Upper lobe of left lung (tissue), 6 donors: Measurements from ENCODE around the gene CNTLN. TPM values are rescaled to one million over a fixed set of nuclear protein-coding genes. Genes with fewer than 3 reads are reported as not detected.
"Not testable (repeated sequence)": the region's sequence is repeated elsewhere in the genome, so short reads cannot be mapped to it uniquely, and the experiment has no call there.

ENCODE experiments used
- ATAC-seq, 2 donors: fragments of 200-7000 bp; cut with Tn5 transposase; one replicate each; pipeline ENCODE4 v1.9.1; 2022; ENCODE audit warnings: mild to moderate bottlenecking in 2 of 2, moderate library complexity in 2 of 2; ENCODE audit not compliant: low FRiP score in 2 of 2
- DNase-seq, 2 donors: peaks; one replicate each; pipeline ENCODE4 v3.0.0-alpha.2; 2019 to 2020
- H3K27ac ChIP-seq, 4 donors: fragments of 200-600 bp; sonication (generic); one replicate each; pipeline ENCODE4 v1.5.1; 2016 to 2019
- H3K27me3 ChIP-seq, 4 donors: fragments of 200-600 bp; sonication (generic); one replicate each; pipeline ENCODE4 v1.5.1; 2017 to 2019
- H3K36me3 ChIP-seq, 4 donors: fragments of 200-600 bp; sonication (generic); one replicate each; pipeline ENCODE4 v1.5.1; 2016 to 2019
- H3K4me1 ChIP-seq, 4 donors: fragments of 200-600 bp; sonication (generic); one replicate each; pipeline ENCODE4 v1.5.1; 2018 to 2019
- H3K4me3 ChIP-seq, 4 donors: fragments of 200-600 bp; sonication (generic); one replicate each; pipeline ENCODE4 v1.5.1; 2017 to 2019; ENCODE audit warnings: mild to moderate bottlenecking in 2 of 4, moderate library complexity in 1 of 4
- H3K9me3 ChIP-seq, 4 donors: fragments of 200-600 bp; sonication (generic); one replicate each; pipeline ENCODE4 v1.5.1; 2018 to 2019
- EP300 ChIP-seq, 4 donors: sonication (generic); formaldehyde crosslinking; IDR thresholded peaks; one replicate each; pipeline ENCODE4 v1.5.1; 2017; ENCODE audit warnings: antibody characterized with exemption in 4 of 4, control low read depth in 2 of 4
- POLR2A ChIP-seq, 4 donors: fragments of 450-650 bp; IDR thresholded peaks; one replicate each; pipeline ENCODE4 v1.5.1; 2016 to 2017; ENCODE audit warnings: antibody characterized with exemption in 4 of 4, mild to moderate bottlenecking in 2 of 4
- POLR2AphosphoS5 ChIP-seq, 2 donors: sonication (generic); formaldehyde crosslinking; IDR thresholded peaks; one replicate each; pipeline ENCODE4 v1.5.1; 2017; ENCODE audit warnings: antibody characterized with exemption in 2 of 2
- WGBS, 2 donors: methylation state at CpG; one replicate each; pipeline ENCODE4 v1.1.5; 2017 to 2018; 5-methylcytosine and 5-hydroxymethylcytosine counted together
- total RNA-seq, 6 donors: library from RNA; depleted of rRNA in 4 of 6; stranded (reverse); fragments of >200 nt in 4 of 6; gene quantifications; one replicate each; pipeline versions ENCODE4 v1.1.0 to v1.2.1, GENCODE V29; 2016 to 2021
- TF ChIP-seq, protein P1 (sequence below), 6 experiments: fragments of 450-650 bp in 4 of 6; fragments of 200-600 bp in 2 of 6; sonication (generic) in 2 of 6; IDR thresholded peaks; one replicate each; pipeline ENCODE4 v1.5.1; 2016 to 2019; ENCODE audit warnings: antibody characterized with exemption in 6 of 6
- donor health status: DM: no; HTN: no; CAD: no; lungs with moderate emphysema.
- donor health status: DM: no; HTN: yes; CAD: no; lungs with severe emphysema.

CNTLN gene
- total RNA-seq, 6 donors from 2014 or later: 5.5 to 58.7 (median 8.4) TPM

DNA sequence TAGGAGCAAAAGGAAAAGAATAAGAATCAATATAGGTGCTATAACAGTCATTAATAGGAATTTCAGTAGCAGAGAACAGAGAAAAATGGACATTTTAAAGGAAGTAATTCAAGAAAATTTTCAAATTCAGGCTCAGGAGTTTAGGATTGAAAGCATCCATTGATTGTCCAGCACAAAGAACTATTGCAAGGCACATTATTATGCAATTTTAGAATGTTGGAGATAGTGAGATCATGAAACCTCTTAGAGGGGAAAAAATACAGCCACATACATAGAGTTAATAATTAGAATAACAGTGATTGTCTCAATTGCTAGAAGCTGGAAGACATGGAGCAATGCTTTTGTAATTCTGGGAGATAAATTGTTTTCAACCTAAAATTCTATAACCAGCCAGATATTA lies 31.5 kb downstream of the CNTLN start:
- H3K9me3 ChIP-seq: peaks cover 0 to 6% (median 0%) of the 10 kb centered on the region in 4 donors
- no peak for ATAC-seq
- no peak overlapping the region for H3K27ac ChIP-seq
- no peaks in the 10 kb centered on the region for H3K36me3 ChIP-seq
- DNase-seq: no peak
- H3K4me1 ChIP-seq: no peaks in the 10 kb centered on the region
- no peaks in the 10 kb centered on the region for H3K27me3 ChIP-seq
- H3K4me3 ChIP-seq: no peak overlapping the region
- TF ChIP-seq POLR2AphosphoS5 (IDR thresholded peaks at IDR 0.05): no peak
- TF ChIP-seq, protein P1, sequence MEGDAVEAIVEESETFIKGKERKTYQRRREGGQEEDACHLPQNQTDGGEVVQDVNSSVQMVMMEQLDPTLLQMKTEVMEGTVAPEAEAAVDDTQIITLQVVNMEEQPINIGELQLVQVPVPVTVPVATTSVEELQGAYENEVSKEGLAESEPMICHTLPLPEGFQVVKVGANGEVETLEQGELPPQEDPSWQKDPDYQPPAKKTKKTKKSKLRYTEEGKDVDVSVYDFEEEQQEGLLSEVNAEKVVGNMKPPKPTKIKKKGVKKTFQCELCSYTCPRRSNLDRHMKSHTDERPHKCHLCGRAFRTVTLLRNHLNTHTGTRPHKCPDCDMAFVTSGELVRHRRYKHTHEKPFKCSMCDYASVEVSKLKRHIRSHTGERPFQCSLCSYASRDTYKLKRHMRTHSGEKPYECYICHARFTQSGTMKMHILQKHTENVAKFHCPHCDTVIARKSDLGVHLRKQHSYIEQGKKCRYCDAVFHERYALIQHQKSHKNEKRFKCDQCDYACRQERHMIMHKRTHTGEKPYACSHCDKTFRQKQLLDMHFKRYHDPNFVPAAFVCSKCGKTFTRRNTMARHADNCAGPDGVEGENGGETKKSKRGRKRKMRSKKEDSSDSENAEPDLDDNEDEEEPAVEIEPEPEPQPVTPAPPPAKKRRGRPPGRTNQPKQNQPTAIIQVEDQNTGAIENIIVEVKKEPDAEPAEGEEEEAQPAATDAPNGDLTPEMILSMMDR (IDR thresholded peaks at IDR 0.05): no peak
- no peak for TF ChIP-seq POLR2A (IDR thresholded peaks at IDR 0.05)
- TF ChIP-seq EP300 (IDR thresholded peaks at IDR 0.05): no peak

- TF ChIP-seq, protein P1 (IDR thresholded peaks at IDR 0.05): no peak
- TF ChIP-seq POLR2A (IDR thresholded peaks at IDR 0.05): no peak
- TF ChIP-seq EP300 (IDR thresholded peaks at IDR 0.05): no peak
- no peak for TF ChIP-seq POLR2AphosphoS5 (IDR thresholded peaks at IDR 0.05)
- DNase-seq (no peak), ATAC-seq (no peak)
- Histone ChIP-seq H3K4me3 (no peak overlapping the region), H3K27me3 (no peaks in the 10 kb centered on the region), H3K36me3 (no peaks in the 10 kb centered on the region), H3K9me3 (peaks cover 0 to 6% (median 0%) of the 10 kb centered on the region in 4 donors), H3K27ac (no peak overlapping the region), H3K4me1 (no peaks in the 10 kb centered on the region)
- 90% methylated on average over 5 of the region's 5 CpGs for WGBS, 2 donors
Measured at GRCh38 chr9:17171309-17172094, 36.7 kb downstream of the CNTLN start.

DNA sequence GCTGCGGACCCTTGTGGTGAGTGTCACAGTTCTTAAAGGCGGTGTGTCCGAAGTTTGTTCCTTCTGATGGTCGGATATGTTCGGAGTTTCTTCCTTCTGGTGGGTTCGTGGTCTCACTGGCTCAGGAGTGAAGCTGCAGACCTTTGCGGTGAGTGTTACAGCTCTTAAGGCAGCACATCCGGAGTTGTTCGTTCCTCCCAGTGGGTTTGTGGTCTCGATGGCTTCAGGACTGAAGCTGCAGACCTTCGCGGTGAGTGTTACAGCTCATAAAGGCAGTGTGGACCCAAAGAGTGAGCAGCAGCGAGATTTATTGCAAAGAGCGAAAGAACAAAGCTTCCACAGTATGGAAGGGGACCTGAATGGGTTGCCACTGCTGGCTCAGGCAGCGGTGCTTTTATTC lies 42.7 kb downstream of the CNTLN start:
- H3K27ac ChIP-seq, H3K27me3 ChIP-seq, ATAC-seq, H3K4me3 ChIP-seq, DNase-seq, H3K4me1 ChIP-seq, H3K9me3 ChIP-seq, H3K36me3 ChIP-seq: not testable (repeated sequence)
- 96 to 98% methylated on average over 15 of the region's 15 CpGs for WGBS, 2 donors

DNA sequence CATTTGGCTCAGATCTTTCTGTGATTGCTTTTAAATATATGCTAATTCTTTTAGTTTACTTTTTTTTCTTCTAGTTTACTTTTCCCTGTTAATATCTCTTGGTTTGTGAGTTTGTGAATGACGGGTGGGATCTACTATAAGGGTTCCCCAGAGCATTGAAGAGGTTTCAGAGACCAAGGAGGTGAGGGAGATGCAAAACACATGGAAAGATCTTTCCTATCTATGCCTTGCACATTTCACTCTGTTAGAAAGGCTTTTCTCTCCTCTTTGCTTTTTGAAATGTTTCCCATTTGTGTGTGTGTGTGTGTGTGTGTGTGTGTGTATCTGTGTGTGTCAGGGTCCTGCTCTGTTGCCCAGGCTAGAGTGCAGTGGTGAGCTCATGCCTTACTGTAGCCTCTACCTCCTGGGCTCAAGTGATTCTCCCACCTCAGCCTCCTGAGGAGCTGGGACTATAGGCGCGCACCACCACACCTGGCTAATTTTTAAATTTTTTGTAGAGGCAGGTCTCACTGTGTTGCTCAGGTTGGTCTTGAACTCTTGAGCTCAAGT lies 50.7 kb downstream of the CNTLN start:
- Histone ChIP-seq H3K27me3 (no peaks in the 10 kb centered on the region), H3K27ac (no peak overlapping the region), H3K4me3 (no peak overlapping the region), H3K9me3 (no peaks in the 10 kb centered on the region), H3K4me1 (peaks cover 0 to 3% (median 1%) of the 10 kb centered on the region in 4 donors), H3K36me3 (no peaks in the 10 kb centered on the region)
- no peak for DNase-seq
- 90 to 92% methylated on average over 3 of the region's 3 CpGs for WGBS, 2 donors
- no peak for ATAC-seq
- TF ChIP-seq, protein P1 (IDR thresholded peaks at IDR 0.05): no peak
- no peak for TF ChIP-seq EP300 (IDR thresholded peaks at IDR 0.05)
- TF ChIP-seq POLR2A (IDR thresholded peaks at IDR 0.05): no peak
- no peak for TF ChIP-seq POLR2AphosphoS5 (IDR thresholded peaks at IDR 0.05)

- DNase-seq (no peak), ATAC-seq (no peak)
- Histone ChIP-seq H3K4me1 (peaks cover 0 to 2% (median 0%) of the 10 kb centered on the region in 4 donors), H3K27me3 (no peaks in the 10 kb centered on the region), H3K9me3 (no peaks in the 10 kb centered on the region), H3K27ac (no peak overlapping the region), H3K36me3 (no peaks in the 10 kb centered on the region), H3K4me3 (no peak overlapping the region)
- TF ChIP-seq POLR2A (IDR thresholded peaks at IDR 0.05) (no peak), EP300 (IDR thresholded peaks at IDR 0.05) (no peak), POLR2AphosphoS5 (IDR thresholded peaks at IDR 0.05) (no peak)
- TF ChIP-seq, protein P1 (IDR thresholded peaks at IDR 0.05): no peak
Measured at GRCh38 chr9:17191082-17191481, 56.2 kb downstream of the CNTLN start.
